GM20000 (cell line): ENCODE data around the gene IFT122.
A peak's percentile ranks its signal among the peaks of the same experiment; 100 is the strongest.

Experiments
- DNase-seq: peaks from one replicate; pipeline ENCODE4 v3.0.0; 2012; ENCODE audit warnings: low spot score
- TF ChIP-seq, protein P1 (sequence below): IDR thresholded peaks from 2 replicates; pipeline ENCODE4 v1.5.1; 2012; ENCODE audit warnings: mild to moderate bottlenecking, control low read depth; ENCODE audit errors: extremely low read depth, missing control alignments

Gene IFT122

DNA sequence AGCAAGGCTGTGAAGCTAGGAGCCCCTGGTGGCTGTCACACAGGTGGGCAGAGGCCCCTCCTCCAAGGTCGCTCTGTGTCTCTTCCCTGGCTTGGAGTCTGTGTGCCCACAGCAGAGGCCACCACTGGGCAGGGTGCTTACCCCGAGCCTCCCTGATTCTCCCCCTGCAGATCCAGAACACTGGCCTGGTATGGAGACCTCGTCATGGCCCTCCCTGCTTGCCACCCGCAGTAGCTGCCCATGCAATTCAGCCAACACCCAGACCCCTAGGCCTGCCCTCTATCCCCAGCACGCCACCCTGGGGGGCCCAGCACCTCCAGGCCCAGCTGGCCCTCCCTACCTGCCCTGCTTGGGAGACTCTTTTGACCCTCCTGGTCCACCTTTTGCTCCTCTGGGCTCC, 82.9 kb downstream of the IFT122 start:
- TF ChIP-seq, protein P1, sequence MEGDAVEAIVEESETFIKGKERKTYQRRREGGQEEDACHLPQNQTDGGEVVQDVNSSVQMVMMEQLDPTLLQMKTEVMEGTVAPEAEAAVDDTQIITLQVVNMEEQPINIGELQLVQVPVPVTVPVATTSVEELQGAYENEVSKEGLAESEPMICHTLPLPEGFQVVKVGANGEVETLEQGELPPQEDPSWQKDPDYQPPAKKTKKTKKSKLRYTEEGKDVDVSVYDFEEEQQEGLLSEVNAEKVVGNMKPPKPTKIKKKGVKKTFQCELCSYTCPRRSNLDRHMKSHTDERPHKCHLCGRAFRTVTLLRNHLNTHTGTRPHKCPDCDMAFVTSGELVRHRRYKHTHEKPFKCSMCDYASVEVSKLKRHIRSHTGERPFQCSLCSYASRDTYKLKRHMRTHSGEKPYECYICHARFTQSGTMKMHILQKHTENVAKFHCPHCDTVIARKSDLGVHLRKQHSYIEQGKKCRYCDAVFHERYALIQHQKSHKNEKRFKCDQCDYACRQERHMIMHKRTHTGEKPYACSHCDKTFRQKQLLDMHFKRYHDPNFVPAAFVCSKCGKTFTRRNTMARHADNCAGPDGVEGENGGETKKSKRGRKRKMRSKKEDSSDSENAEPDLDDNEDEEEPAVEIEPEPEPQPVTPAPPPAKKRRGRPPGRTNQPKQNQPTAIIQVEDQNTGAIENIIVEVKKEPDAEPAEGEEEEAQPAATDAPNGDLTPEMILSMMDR: no peak
- DNase-seq: no peak

DNA sequence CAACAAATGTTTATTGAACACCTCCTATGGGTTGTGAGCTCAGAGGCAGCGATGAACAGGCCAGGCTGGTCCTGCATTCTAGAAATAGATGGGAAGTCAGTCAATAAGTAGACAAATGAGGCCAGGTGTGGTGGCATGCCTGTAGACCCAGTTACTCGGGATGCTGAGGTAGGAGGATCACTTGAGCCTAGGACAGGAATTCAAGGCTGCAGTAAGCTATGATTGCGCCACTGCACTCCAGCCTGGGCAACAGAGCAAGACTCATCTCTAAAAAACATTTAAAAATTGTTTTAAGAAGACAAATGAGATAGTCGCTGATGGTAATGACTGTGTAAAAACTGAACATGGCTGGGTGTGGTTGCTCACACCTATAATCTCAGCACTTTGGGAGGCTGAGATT, 84.1 kb downstream of the IFT122 start:
- no peak for DNase-seq
- TF ChIP-seq, protein P1: no peak

DNA sequence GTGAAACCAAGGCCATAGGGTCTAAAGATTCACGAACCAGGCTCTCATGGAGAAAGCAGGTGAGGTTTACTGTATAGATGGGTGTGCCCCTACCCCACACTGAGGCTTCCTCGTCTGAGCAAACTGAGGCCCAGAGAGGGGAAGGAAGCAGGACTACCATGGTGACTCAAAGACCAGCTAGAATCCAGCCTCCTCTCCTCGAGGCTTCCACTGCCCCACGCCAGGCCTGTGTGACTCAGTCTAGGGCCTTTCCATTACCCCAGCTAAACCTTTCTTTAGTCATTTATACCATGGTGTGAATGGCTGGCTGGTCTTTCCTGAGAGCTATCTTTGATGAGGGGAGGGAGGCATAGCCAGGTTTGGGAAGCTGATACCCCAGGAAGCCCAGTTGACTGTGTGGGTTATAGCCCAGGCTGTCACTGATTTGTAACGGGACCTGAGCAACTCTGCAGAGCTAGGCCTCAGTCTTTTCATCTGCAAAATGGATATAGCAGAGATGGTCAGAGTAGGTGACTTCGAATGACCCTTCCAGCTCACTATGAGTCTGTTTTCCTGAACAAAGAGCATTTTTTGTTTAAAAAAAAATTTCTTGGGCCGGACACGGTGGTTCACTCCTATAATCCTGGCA, 85.4 kb downstream of the IFT122 start:
- DNase-seq: no peak
- TF ChIP-seq, protein P1: no peak

DNA sequence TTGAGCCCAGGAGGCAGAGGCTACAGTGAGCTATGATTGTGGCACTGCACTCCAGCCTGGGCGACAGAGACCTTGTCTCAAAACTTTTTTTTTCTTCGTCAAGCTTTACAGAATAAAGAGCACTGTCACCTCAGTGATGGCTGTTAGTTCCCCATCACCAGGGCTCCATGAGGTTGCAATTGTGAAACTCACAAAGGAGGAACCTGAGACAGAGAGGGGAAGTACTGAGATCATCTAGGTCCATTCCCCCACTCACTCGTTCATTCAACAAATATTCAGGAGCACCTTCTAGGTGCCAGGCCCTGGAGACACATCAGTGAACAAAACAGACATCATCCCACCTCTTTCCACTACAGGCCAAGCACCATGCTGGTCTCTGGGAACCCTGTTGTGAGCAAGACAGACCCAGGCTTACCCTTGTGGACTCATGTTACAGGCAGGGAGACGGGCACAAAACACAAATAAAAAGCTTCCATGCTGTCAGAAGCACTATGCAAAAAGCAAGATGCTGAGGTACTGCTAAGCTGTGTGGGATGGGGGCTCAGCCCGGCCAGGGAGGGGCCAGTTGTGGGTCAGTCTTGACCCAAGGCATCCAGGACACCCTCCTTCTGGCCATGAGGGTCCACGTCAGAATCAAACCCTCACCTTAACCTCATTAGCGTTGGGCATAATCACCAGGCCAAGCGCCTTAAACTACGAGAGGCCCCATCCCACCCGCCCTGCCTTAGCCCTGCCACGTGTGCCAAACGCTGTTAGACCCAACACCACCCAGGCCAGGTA, 86.3 kb downstream of the IFT122 start:
- TF ChIP-seq, protein P1: no peak
- peak; percentile 86 for DNase-seq

DNA sequence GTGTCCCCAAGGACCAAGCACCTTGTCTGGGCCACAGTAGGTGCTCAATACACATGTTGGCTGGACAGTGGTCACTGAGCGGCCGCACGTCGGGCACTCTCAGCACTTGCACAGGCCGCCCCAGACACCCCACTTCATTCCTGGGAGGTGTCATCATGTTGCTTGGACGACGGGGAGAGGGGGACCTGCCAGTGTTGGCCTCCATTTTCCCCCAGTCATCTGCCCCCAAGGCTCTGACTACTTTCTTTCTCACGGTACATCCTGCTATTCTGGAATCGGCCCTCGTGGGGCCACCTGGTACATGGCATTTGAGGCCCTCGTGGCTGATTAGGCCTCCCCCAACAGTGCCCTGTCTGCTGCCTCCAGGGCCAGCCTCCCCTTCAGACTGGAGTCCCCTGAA, 87.2 kb downstream of the IFT122 start:
- no peak for DNase-seq
- TF ChIP-seq, protein P1: no peak

DNA sequence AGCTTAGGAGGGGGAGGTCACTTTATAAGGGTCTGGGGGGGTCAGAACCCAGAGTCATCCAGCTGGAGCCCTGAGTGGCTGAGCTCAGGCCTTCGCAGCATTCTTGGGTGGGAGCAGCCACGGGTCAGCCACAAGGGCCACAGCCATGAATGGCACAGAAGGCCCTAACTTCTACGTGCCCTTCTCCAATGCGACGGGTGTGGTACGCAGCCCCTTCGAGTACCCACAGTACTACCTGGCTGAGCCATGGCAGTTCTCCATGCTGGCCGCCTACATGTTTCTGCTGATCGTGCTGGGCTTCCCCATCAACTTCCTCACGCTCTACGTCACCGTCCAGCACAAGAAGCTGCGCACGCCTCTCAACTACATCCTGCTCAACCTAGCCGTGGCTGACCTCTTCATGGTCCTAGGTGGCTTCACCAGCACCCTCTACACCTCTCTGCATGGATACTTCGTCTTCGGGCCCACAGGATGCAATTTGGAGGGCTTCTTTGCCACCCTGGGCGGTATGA, 88.6 kb downstream of the IFT122 start, which contains the start of gene RHO:
TSS of gene RHO (plus strand) at position 51 of the 512 bp plus-strand sequence. CDS start at position 146, 95 bp downstream.
- no peak for DNase-seq

More for the DNA sequence above, 88.6 kb downstream of the IFT122 start, which contains the start of gene RHO:
- TF ChIP-seq, protein P1: no peak
